GM15510 (cell line): ENCODE results near the gene PER3.

Source experiments
- POLR2A ChIP-seq: IDR thresholded peaks from 3 replicates; pipeline ENCODE4 v1.6.1; 2011; ENCODE audit warnings: borderline replicate concordance; ENCODE audit not compliant: insufficient read length; ENCODE audit errors: extremely low read depth

Gene PER3

DNA sequence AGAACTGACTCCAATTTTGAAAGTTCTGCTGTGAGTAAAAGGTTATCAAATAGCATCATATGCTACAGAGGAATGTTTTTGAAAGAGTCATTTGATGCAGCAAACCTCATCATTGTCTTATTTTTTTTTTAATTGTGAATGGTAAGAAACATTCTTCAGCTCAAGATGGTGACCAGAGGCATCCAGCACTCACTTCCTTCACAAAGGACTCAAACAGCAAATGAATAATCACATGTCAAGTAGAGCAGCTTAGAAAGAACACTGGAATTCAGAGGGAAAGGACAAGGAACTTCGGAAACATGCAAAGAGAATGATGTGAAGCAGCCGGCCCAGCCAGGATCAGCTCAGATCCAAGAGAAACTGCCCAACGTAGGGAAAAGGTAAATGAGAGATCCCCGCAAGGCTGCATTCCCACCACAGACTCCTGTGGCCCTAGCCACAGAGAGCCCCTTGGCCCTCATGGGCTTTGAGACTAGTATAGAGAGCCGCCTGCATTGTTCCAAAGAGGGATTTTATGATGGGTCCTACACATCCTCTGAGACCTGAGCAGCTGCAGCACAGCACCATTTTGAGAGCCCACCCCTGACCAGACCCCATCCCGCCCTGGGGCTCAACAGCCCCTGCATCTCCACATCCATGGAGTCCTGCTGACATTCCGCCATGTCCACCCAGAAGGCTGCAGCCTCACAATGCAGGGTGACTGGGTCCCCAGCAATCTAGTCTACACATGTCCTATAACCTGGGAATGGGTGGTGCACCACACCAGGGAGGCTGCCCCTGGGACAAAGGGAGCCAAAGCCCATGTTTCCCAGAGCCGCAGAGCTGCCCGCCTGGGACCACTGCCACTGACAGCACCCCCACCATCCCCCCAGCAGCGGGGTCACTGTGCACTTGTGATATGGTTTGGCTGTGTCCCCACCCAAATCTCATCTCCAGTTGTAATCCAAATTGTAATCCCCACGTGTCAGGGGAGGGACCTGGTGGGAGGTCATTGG is 90.0 kb downstream of the PER3 start:
- no peak for TF ChIP-seq POLR2A

GRCh38 chr1:7878027-7878426 is 93.9 kb downstream of the PER3 start:
- no peak for TF ChIP-seq POLR2A

DNA sequence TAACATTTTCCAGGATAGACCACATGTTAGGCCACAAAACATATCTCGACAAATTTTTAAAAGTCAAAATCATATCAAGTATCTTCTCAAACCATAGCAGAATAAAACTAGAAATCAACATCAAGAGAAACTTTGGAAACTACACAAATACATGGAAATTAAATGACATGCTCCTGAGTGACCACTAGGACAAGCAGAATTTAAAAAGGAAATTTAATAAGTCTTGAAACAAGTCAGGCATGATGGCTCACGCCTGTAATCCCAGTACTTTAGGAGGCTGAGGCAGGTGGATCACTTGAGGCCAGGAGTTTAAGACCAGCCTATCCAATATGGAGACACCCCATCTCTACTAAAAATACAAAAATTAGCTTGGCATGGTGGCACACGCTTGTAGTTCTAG is 95.1 kb downstream of the PER3 start:
- TF ChIP-seq POLR2A: no peak

- TF ChIP-seq POLR2A: no peak
Observed at GRCh38 chr1:7884757-7885156, 100.7 kb downstream of the PER3 start.

- no peak for TF ChIP-seq POLR2A
Observed at GRCh38 chr1:7885513-7886404, 101.7 kb downstream of the PER3 start.

DNA sequence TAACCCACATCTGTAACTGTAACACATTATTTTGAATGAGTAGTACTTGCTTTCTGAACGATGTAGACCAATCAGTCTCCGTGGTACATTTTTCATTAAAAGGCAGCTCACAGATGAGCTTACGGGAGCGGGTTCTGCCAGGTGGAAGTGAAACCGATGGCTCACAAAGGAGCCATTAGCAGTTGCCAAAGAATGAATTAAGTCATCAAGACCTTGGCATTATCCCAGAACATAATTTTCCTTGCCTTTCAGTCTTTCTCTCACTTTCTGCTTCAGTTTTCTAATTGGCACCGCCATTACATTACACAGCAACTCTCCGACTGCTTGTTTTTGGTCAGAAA is 102.3 kb downstream of the PER3 start:
- no peak for TF ChIP-seq POLR2A

DNA sequence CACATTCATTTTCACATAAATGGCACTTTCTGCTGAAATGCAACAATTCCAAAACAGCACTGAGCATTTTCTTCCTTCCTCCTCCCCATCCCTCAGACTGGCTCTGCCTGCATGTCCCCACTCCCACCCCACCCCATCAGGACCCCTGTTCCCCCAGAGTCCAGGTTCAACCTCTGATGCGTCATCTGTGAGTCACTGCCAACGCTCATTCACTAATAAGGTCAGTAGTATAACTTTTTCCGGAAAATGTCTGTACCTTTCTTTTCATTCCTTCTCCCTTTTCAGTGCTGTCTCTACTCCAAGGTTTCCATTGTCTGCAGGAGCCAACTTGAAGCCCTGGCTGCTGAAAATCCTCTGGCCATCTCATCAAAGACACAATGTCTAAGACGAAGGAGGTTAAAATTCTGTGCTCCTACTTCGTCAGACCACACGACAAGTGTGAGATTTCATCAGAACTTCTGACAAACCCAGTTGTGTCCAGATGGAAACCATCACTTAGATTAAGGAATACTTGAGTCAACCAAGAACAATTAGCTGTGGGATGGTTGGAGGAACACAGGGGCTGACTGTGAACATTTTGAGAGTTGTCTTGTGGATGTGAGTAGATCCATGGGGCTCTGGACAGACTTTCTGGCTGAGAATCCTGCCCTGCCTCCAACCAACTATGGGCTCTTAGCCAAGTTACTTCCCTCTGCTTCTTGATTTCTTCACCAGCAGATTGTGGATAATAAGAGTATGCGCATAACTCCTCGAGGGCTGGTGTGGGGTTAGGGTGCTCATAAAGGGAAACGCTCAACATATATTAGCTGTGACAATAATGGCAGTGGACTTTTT is 104.4 kb downstream of the PER3 start:
- TF ChIP-seq POLR2A: no peak

DNA sequence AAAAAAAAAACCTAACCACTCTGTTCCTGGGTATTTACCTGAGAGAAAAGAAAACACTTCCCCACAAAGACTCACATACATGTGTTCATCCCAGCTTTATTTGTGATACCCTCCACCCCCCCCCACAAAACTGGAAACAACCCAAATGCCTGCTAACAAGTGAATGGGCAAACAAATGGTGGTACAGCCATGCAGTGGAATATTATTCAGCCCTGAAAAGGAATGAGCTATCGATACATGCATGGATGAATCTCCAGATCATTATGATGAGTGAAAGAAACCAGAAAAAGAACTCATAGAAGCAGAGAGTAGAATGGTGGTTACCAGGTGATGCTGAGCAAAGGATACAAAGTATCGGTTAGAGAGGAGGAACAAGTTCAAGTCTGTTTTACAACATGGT is 106.8 kb downstream of the PER3 start:
- no peak for TF ChIP-seq POLR2A

GRCh38 chr1:7891804-7892203 is 107.7 kb downstream of the PER3 start:
- TF ChIP-seq POLR2A: no peak

- TF ChIP-seq POLR2A: no peak
Observed at GRCh38 chr1:7893529-7894180, 109.6 kb downstream of the PER3 start.
